Fibroblast of pulmonary artery (primary cell): Measurements from ENCODE around the gene CHRDL1.
"Not testable (repeated sequence)": the region's sequence is repeated elsewhere in the genome, so short reads cannot be mapped to it uniquely, and the experiment has no call there.

Source experiments
- DNase-seq: peaks from one replicate; pipeline ENCODE4 v3.0.0-alpha.2; 2010; ENCODE audit warnings: low read depth
- H3K4me3 ChIP-seq: replicated peaks from 2 replicates; pipeline ENCODE4 v1.5.1; 2011; ENCODE audit warnings: low read depth, mild to moderate bottlenecking, control low read depth, low read length, moderate library complexity
- TF ChIP-seq, protein P1 (sequence below): IDR thresholded peaks from 2 replicates; pipeline ENCODE4 v1.5.1; 2011; ENCODE audit warnings: mild to moderate bottlenecking, control low read depth, low read length, inconsistent platforms; ENCODE audit errors: missing control alignments

Gene CHRDL1, protein sequence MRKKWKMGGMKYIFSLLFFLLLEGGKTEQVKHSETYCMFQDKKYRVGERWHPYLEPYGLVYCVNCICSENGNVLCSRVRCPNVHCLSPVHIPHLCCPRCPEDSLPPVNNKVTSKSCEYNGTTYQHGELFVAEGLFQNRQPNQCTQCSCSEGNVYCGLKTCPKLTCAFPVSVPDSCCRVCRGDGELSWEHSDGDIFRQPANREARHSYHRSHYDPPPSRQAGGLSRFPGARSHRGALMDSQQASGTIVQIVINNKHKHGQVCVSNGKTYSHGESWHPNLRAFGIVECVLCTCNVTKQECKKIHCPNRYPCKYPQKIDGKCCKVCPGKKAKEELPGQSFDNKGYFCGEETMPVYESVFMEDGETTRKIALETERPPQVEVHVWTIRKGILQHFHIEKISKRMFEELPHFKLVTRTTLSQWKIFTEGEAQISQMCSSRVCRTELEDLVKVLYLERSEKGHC

DNA sequence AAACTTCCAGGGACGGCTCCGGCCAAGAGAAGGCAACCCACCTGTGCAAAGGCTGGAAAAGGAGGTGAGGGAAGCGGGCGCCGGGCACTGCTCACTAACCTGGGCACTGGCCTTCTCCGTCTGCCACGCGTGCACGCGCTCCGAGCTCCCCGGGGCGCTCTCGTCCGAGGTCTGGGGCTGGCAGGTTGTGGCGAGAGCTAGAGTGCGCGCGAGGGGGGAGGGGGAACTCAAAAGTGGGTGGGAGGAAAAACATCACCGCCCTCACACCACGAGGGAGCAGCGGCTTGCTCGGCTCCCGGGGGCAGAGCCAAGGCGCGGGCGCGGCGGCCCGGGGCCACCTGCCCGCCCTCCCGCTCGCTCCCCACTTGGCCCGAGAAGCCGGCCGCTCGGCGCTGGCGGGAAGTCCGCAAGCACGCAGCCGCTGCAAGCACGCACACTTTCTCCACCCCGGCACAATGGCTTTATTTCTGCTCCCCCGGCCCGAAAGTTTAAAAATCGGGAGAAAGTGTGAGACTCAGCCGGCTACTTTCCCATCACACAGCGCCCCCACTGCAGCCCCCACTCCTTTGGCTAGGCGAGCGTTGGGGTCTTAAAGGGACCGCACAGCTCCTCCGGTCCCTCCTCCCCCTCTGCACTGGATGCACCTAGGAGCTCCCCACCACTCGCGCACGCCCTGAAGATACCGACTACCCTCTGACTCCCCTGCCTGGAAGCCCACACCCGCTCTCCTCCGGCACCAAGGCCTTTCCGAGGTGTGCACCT, at the start of gene CHRDL1:
Gene CHRDL1, minus strand, starts transcription at position 173 of the 762 bp plus-strand sequence. CDS start 3,636 bp downstream, outside the sequence.
- H3K4me3 ChIP-seq, result no peak within 1 kb of the TSS
- TF ChIP-seq, protein P1, sequence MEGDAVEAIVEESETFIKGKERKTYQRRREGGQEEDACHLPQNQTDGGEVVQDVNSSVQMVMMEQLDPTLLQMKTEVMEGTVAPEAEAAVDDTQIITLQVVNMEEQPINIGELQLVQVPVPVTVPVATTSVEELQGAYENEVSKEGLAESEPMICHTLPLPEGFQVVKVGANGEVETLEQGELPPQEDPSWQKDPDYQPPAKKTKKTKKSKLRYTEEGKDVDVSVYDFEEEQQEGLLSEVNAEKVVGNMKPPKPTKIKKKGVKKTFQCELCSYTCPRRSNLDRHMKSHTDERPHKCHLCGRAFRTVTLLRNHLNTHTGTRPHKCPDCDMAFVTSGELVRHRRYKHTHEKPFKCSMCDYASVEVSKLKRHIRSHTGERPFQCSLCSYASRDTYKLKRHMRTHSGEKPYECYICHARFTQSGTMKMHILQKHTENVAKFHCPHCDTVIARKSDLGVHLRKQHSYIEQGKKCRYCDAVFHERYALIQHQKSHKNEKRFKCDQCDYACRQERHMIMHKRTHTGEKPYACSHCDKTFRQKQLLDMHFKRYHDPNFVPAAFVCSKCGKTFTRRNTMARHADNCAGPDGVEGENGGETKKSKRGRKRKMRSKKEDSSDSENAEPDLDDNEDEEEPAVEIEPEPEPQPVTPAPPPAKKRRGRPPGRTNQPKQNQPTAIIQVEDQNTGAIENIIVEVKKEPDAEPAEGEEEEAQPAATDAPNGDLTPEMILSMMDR, result no peak
- DNase-seq, result no peak

DNA sequence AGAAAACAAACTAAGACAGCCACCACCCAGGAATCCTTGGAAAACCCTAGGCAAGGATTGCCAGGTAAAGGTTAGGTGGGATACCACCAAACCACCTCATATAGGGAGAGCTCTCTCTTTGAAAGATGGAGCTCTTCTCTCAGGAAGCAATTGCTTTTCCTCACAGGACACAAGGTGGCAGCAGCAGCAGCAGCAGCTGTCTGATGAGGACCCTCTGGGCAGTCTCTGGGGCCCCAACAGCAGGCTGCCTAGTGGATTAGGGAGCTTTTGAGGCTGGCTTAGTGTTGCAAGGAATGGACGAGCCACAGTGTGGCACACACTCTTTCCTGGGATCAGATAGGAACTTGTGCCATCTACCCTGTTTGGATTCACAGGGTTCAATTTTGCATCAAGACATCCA, 41.4 kb upstream of the CHRDL1 start:
- DNase-seq, result no peak
- no peak overlapping the region for H3K4me3 ChIP-seq
- TF ChIP-seq, protein P1, result no peak

DNA sequence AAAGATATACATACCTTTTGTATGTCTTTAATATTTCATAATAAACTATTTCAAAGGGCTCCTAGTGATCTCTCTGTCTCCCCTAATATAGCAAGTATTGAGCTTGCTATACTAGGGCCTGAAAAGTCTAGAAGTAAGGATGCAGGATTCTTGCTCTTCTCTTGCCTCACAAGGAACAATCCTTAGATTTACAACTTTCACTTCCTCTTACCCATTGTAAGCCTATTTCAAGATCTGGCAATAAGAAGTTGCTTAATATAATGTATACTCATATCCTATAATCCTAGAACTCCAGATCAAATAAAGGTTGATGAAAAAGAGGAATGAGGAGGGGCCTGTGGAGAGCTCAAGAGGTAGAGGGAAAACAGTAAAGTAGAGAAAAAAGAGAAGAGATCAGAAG, 40.8 kb upstream of the CHRDL1 start:
- TF ChIP-seq, protein P1, result no peak
- no peak overlapping the region for H3K4me3 ChIP-seq
- DNase-seq, result no peak

DNA sequence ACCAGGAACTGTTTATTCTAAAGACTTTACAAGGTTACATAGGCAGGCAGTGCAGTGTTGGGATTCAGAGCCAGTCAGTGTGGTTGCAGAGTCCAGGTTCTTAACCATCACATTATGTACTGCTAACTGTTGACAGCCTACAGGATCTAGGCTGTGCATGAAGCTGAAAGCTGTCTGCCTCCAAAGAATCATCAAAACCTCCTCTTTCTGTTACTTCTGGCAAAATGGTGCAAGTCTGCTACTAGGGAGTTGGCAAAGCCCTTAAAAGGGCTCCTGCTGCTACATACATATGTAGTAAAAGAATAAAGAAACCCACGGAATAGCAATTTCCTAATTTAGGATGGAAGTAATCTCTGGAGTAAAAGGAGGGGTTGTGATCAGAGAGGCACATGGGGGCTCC, 40.4 kb upstream of the CHRDL1 start:
- no peak overlapping the region for H3K4me3 ChIP-seq
- TF ChIP-seq, protein P1, result no peak
- no peak for DNase-seq

DNA sequence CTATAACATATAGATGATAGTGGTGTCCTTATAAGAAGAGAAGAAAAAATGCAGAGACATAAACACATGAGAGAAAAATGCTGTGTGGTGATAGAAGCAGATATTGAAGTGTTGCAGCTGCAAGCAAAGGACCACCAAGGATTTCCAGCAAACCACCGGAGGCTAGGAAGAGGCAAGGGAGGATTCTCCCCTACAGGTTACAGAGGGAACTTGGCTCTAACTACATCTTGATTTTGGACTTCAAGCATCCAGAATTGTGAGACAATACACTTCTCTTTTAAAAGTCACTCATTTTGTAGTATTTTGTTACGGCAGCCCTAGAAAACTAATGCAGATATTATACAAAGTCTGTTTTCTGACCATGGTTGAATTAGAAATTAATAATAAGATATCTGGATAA, 30.4 kb upstream of the CHRDL1 start:
- TF ChIP-seq, protein P1, result no peak
- H3K4me3 ChIP-seq, result no peak overlapping the region
- DNase-seq, result no peak

DNA sequence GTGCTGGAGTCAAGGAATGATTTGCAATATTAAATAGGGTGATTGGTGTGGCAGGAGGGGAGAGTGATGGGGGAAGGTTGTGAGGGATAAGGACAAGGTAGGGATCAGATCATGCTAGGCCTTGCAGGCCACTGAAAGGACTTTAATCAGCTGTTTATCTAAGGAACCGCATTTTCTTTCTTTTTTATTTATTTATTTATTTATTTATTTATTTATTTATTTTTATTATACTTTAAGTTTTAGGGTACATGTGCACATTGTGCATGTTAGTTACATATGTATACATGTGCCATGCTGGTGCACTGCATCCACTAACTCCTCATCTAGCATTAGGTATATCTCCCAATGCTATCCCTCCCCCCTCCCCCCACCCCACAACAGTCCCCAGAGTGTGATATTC, 20.9 kb upstream of the CHRDL1 start:
- not testable (repeated sequence) for DNase-seq, H3K4me3 ChIP-seq

DNA sequence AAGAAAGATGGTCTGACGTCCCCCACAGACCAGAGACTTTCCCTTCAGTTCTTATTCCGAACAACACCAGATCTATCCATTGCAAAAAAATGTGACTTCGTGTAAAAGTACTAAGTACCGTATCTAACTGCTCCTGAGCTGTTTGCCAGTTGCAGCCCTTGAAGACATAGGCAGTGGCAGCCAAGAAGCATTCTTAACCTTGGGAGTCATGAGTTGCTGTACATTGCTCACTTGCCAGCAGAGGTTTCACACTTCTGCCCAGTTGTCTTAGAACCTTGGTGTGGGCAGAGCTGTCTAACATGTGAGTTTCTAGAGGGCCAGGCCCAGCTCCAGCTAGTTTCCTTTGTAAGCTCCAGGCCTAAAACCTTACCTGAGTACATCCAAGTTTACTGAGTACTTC, 10.5 kb upstream of the CHRDL1 start:
- no peak for DNase-seq
- TF ChIP-seq, protein P1, result no peak
- H3K4me3 ChIP-seq, result no peak overlapping the region
